ENCODE data around the gene MSH2. TPM values are rescaled to one million over a fixed set of nuclear protein-coding genes. Genes with fewer than 3 reads are reported as not detected.
"Not testable (repeated sequence)": the region's sequence is repeated elsewhere in the genome, so short reads cannot be mapped to it uniquely, and the experiment has no call there.

Gene MSH2
- total and polyA plus RNA-seq, 2 experiments from 2014 or later = 42.5 to 47.6 TPM

- Histone ChIP-seq H3K4me3 (no peak overlapping the region), H3K9me3 (ENCODE audit: low read depth) (no peaks in the 10 kb centered on the region), H3K27me3 (no peaks in the 10 kb centered on the region), H3K27ac (no peak overlapping the region), H3K4me1 (ENCODE audit: low read depth) (peaks cover 7% of the 10 kb centered on the region), H3K36me3 (peaks cover 3% of the 10 kb centered on the region)
- TF ChIP-seq CTCF (IDR thresholded peaks at IDR 0.05; ENCODE audit: low read depth, low read length) = no peak
- peak in 1 of 2 donors; percentile 39 for DNase-seq (ENCODE audit: low read depth in 1 of 2, low spot score in 1 of 2)
Observed at GRCh38 chr2:47452761-47453160, 49.8 kb downstream of the MSH2 start.

DNA sequence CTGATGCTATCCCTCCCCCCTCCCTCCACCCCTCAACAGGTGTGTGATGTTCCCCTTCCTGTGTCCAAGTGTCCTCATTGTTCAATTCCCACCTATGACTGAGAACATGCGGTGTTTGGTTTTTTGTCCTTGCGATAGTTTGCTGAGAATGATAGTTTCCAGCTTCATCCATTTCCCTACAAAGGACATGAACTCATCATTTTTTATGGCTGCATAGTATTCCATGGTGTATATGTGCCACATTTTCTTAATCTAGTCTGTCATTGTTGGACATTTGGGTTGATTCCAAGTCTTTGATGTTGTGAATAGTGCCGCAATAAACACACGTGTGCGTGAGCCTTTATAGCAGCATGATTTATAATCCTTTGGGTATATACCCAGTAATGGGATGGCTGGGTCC, 51.9 kb downstream of the MSH2 start:
- not testable (repeated sequence) for H3K36me3 ChIP-seq; H3K27ac ChIP-seq; H3K4me3 ChIP-seq; H3K4me1 ChIP-seq (ENCODE audit: low read depth); H3K27me3 ChIP-seq; H3K9me3 ChIP-seq (ENCODE audit: low read depth); DNase-seq (ENCODE audit: low read depth in 1 of 2, low spot score in 1 of 2)

DNA sequence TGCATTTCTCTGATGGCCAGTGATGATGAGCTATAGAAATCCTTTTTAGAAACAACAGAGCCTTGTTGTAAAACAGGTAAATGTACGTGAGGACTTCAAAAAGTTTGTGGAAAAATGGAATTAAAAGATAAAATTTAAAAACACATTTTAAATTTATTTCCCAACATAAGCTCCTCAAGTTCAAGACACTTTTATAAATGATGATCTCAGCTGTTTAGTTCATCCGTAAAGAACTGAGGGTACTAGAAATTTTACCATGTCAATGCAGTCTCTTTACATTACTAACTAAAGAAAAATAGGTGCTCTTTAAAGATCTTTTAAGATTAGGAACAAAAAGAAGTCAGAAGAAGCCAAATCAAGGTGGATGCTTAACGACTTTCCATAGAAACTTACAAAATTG, 52.5 kb downstream of the MSH2 start:
- H3K27ac ChIP-seq = no peak overlapping the region
- peaks cover 11% of the 10 kb centered on the region for H3K4me1 ChIP-seq (ENCODE audit: low read depth)
- H3K27me3 ChIP-seq = no peaks in the 10 kb centered on the region
- H3K9me3 ChIP-seq (ENCODE audit: low read depth) = no peaks in the 10 kb centered on the region
- no peak for DNase-seq (ENCODE audit: low read depth in 1 of 2, low spot score in 1 of 2)
- H3K4me3 ChIP-seq = no peak overlapping the region
- peaks cover 3% of the 10 kb centered on the region for H3K36me3 ChIP-seq
- TF ChIP-seq CTCF (IDR thresholded peaks at IDR 0.05; ENCODE audit: low read depth, low read length) = no peak

- peaks cover 17% of the 10 kb centered on the region for H3K4me1 ChIP-seq (ENCODE audit: low read depth)
- peak in 1 of 2 donors; percentile 5 for DNase-seq (ENCODE audit: low read depth in 1 of 2, low spot score in 1 of 2)
- H3K27ac ChIP-seq = no peak overlapping the region
- H3K4me3 ChIP-seq = no peak overlapping the region
- H3K36me3 ChIP-seq = peaks cover 3% of the 10 kb centered on the region
- no peaks in the 10 kb centered on the region for H3K27me3 ChIP-seq
- no peaks in the 10 kb centered on the region for H3K9me3 ChIP-seq (ENCODE audit: low read depth)
- TF ChIP-seq CTCF (IDR thresholded peaks at IDR 0.05; ENCODE audit: low read depth, low read length) = no peak
Observed at GRCh38 chr2:47456851-47457250, 53.9 kb downstream of the MSH2 start.

DNA sequence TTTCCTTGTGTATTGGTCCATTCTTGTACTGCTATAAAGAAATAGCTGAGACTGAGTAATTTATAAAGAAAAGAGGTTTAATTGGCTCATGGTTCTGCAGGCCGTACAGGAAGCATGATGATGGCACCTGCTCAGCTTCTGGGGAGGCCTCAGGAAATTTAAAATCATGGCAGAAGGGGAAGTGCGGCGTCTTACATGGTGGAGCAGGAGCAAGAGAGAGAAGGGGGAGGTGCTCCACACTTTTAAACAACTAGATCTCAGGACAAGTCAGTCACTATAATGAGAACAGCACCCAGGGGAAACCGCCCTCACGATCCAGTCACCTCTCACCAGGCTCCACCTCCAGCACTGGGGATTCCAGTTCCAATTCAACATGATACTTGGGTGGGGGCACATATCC, 54.3 kb downstream of the MSH2 start:
- Histone ChIP-seq H3K27ac (no peak overlapping the region), H3K27me3 (no peaks in the 10 kb centered on the region), H3K9me3 (ENCODE audit: low read depth) (no peaks in the 10 kb centered on the region), H3K4me1 (ENCODE audit: low read depth) (peaks cover 17% of the 10 kb centered on the region), H3K4me3 (no peak overlapping the region), H3K36me3 (peaks cover 3% of the 10 kb centered on the region)
- TF ChIP-seq CTCF (IDR thresholded peaks at IDR 0.05; ENCODE audit: low read depth, low read length) = no peak
- DNase-seq (ENCODE audit: low read depth in 1 of 2, low spot score in 1 of 2) = no peak

DNA sequence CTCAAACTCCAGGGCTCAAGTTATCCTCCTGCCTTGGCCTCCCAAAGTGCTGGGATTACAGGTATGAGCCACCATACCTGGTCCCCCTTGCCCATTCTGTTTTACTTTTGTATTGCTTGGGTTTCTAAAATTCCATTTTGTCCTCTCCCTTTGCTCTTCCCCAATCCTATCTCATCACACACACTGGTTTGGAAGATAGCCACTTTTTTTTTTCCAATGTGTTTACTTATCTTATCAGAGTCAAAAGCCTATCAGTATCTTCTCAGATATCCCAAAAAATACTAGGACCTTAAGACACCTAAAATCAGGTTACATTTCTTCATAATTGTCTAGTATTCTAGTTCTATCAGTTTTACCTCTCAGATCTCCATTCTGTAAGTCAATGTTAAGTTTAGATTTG, 56.1 kb downstream of the MSH2 start:
- TF ChIP-seq CTCF (IDR thresholded peaks at IDR 0.05; ENCODE audit: low read depth, low read length) = no peak
- no peaks in the 10 kb centered on the region for H3K9me3 ChIP-seq (ENCODE audit: low read depth)
- H3K27ac ChIP-seq = no peak overlapping the region
- no peak overlapping the region for H3K4me3 ChIP-seq
- peaks cover 10% of the 10 kb centered on the region for H3K4me1 ChIP-seq (ENCODE audit: low read depth)
- DNase-seq (ENCODE audit: low read depth in 1 of 2, low spot score in 1 of 2) = no peak
- H3K36me3 ChIP-seq = peaks cover 14% of the 10 kb centered on the region
- H3K27me3 ChIP-seq = no peaks in the 10 kb centered on the region
